ENCODE results near the gene SEMA6A. TPM values are rescaled to one million over a fixed set of nuclear protein-coding genes. Genes with fewer than 3 reads are reported as not detected.

The SEMA6A gene
- total and polyA plus RNA-seq, 2 of the 13 experiments (the other 11 are each of a cell fraction or from before 2014, with no cell fraction given): 5.1 to 6.5 TPM

DNA sequence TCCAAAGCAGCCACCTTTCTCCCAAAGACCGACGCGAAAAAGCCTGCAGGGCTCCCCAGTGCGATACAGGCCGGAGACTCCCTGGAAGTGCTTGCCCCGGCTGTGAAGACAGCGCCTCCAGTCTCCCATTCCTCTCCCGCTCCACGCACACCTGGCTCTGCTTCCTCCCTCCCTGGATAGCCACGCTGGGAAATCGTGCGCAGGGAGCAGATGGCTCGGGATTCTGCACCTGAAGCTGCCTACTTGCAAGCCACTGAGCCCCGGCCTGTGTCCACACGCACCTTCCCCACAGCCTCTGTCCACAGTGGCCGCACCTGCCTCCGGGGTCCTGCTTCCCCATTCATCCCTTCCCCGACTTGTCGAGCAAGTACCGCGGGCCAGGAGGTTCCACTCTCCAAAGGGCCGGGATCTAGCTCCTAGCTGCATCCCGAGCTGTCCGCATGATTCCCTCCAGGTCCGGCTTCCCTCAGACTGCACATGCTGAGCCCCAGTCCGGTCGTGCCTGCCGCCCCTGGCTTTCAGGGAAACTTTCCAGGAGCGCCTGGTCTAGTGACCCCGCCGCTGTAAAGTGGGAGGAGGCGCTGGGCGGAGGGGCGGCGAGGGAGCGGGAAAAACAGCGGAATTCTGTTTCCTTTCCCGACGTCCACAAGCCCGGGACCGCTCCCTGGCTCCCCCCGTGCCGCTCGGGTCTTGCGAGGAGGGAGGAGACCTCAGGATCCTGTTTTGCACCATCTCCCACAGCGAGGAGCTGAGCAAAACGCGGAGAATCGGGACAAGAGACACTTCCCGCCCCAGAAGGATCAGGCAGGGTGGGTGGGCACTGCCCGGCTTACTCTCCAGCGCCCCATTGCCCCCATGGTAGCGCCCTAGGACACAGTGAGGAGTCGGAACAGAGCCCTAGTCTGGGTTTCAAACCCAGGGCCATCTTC lies 2.0 kb downstream of the SEMA6A start (continued):
- no peak for TF ChIP-seq U2AF1 (optimal IDR thresholded peaks at IDR 0.05; ENCODE audit: low read depth, low read length)
- TF ChIP-seq DR1 (CRISPR knock-in tag; IDR thresholded peaks at IDR 0.05): 0 out of 2 replicates have a peak, but pooled peaks have one; percentile 13
- no peak for TF ChIP-seq SMARCC2 (IDR thresholded peaks at IDR 0.05)
- TF ChIP-seq ZNF143 (CRISPR knock-in tag; IDR thresholded peaks at IDR 0.05): no peak
- TF ChIP-seq ZNF773 (CRISPR knock-in tag; IDR thresholded peaks at IDR 0.05; ENCODE audit: borderline replicate concordance): no peak
- peak; percentile 51 for TF ChIP-seq ZFX (CRISPR knock-in tag; IDR thresholded peaks at IDR 0.05; ENCODE audit: low read depth)
- no peak for TF ChIP-seq PHF21A (CRISPR knock-in tag; IDR thresholded peaks at IDR 0.05)
- TF ChIP-seq, protein P1, sequence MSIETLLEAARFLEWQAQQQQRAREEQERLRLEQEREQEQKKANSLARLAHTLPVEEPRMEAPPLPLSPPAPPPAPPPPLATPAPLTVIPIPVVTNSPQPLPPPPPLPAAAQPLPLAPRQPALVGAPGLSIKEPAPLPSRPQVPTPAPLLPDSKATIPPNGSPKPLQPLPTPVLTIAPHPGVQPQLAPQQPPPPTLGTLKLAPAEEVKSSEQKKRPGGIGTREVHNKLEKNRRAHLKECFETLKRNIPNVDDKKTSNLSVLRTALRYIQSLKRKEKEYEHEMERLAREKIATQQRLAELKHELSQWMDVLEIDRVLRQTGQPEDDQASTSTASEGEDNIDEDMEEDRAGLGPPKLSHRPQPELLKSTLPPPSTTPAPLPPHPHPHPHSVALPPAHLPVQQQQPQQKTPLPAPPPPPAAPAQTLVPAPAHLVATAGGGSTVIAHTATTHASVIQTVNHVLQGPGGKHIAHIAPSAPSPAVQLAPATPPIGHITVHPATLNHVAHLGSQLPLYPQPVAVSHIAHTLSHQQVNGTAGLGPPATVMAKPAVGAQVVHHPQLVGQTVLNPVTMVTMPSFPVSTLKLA (IDR thresholded peaks at IDR 0.05): no peak
- no peak for TF ChIP-seq NFE2 (CRISPR knock-in tag; IDR thresholded peaks at IDR 0.05)
- no peak for TF ChIP-seq SSRP1 (CRISPR knock-in tag; IDR thresholded peaks at IDR 0.05)
- no peak for TF ChIP-seq ZSCAN31 (CRISPR knock-in tag; IDR thresholded peaks at IDR 0.05; ENCODE audit: low read depth)
- TF ChIP-seq, protein P2, sequence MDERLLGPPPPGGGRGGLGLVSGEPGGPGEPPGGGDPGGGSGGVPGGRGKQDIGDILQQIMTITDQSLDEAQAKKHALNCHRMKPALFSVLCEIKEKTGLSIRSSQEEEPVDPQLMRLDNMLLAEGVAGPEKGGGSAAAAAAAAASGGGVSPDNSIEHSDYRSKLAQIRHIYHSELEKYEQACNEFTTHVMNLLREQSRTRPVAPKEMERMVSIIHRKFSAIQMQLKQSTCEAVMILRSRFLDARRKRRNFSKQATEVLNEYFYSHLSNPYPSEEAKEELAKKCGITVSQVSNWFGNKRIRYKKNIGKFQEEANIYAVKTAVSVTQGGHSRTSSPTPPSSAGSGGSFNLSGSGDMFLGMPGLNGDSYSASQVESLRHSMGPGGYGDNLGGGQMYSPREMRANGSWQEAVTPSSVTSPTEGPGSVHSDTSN (CRISPR knock-in tag; IDR thresholded peaks at IDR 0.05): no peak
- peak; percentile 80; the same call in 1 of the 2 replicates for TF ChIP-seq HNRNPL (IDR thresholded peaks at IDR 0.05; ENCODE audit: low read depth, low read length)
- no peak for TF ChIP-seq RORA (CRISPR knock-in tag; IDR thresholded peaks at IDR 0.05)
- no peak for TF ChIP-seq ZNF550 (CRISPR knock-in tag; IDR thresholded peaks at IDR 0.05; ENCODE audit: borderline replicate concordance)
- TF ChIP-seq, protein P3, sequence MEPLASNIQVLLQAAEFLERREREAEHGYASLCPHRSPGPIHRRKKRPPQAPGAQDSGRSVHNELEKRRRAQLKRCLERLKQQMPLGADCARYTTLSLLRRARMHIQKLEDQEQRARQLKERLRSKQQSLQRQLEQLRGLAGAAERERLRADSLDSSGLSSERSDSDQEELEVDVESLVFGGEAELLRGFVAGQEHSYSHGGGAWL (CRISPR knock-in tag; IDR thresholded peaks at IDR 0.05): no peak
- TF ChIP-seq JUN (CRISPR knock-in tag; IDR thresholded peaks at IDR 0.05): no peak
- TF ChIP-seq, protein P4, sequence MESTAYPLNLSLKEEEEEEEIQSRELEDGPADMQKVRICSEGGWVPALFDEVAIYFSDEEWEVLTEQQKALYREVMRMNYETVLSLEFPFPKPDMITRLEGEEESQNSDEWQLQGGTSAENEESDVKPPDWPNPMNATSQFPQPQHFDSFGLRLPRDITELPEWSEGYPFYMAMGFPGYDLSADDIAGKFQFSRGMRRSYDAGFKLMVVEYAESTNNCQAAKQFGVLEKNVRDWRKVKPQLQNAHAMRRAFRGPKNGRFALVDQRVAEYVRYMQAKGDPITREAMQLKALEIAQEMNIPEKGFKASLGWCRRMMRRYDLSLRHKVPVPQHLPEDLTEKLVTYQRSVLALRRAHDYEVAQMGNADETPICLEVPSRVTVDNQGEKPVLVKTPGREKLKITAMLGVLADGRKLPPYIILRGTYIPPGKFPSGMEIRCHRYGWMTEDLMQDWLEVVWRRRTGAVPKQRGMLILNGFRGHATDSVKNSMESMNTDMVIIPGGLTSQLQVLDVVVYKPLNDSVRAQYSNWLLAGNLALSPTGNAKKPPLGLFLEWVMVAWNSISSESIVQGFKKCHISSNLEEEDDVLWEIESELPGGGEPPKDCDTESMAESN (CRISPR knock-in tag; conservative IDR thresholded peaks at IDR 0.05): 0 out of 2 replicates have a peak, but pooled peaks have one; percentile 62
- no peak for TF ChIP-seq GTF3A (CRISPR knock-in tag; conservative IDR thresholded peaks at IDR 0.05)
- no peak; the same call in 1 of the 2 replicates for TF ChIP-seq KDM2A (CRISPR knock-in tag; IDR thresholded peaks at IDR 0.05; ENCODE audit: borderline replicate concordance, low read depth)
- TF ChIP-seq RBM22 (optimal IDR thresholded peaks at IDR 0.05; ENCODE audit: low read length): no peak
- TF ChIP-seq XRCC5 (optimal IDR thresholded peaks at IDR 0.05; ENCODE audit: low read length): no peak
- TF ChIP-seq SMC3 (IDR thresholded peaks at IDR 0.05; ENCODE audit: low read length): no peak
- TF ChIP-seq NRL (CRISPR knock-in tag; IDR thresholded peaks at IDR 0.05; ENCODE audit: borderline replicate concordance): 0 out of 2 replicates have a peak, but pooled peaks have one; percentile 71
- TF ChIP-seq, protein P5, sequence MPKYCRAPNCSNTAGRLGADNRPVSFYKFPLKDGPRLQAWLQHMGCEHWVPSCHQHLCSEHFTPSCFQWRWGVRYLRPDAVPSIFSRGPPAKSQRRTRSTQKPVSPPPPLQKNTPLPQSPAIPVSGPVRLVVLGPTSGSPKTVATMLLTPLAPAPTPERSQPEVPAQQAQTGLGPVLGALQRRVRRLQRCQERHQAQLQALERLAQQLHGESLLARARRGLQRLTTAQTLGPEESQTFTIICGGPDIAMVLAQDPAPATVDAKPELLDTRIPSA (CRISPR knock-in tag; IDR thresholded peaks at IDR 0.05; ENCODE audit: borderline replicate concordance): no peak

Data from HepG2 (cell line).